SH-SY5Y (cell line): ENCODE measurements around the gene KLHL29.

ENCODE experiments used
- GATA2 ChIP-seq: IDR thresholded peaks from 2 replicates; pipeline ENCODE4 v1.6.1; 2011; ENCODE audit warnings: mild to moderate bottlenecking, low read depth, low read length
- GATA3 ChIP-seq: IDR thresholded peaks from 2 replicates; pipeline ENCODE4 v1.6.1; 2011; ENCODE audit warnings: low read depth, mild to moderate bottlenecking, low read length, moderate library complexity

DNA sequence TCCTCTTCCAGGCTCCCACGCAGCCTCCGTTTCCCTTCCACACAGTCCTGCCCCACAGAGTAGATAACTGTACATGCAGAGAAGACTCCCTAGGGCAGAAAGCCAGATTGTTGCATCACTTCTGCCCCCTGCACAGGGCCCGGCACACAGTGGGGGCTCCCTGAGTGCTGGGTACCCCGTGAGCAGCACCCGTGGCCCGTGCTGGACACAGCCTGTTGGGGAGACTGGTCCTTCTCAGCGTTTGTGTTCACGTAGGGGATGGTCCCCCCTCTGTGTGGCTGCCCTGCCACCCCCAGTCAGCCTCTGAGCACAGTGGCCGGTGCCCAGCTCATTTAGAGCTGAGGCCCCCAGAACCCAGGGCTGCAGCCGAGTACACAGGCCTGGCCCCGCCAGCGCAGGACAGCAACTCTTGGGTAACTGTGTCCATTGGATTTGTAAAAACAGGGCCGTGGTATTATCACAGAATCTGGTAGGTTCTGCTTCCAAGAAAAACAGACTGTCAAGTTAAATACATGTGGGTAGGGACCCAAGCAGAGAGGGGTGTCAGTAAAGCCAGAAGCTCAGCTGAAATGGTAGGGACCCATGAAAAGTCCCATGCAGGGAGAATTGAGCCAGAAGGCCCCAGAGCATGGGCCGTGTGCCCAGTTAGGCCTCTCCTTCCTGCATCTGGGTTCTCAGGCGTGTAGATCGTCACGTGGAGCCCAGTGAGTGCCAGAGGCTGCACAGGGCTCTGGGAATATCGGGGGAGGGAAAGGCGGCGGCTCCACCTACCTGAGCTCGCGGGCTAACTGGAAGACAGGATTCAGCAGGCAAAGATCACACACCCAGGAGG, 284.6 kb downstream of the KLHL29 start:
- peak; percentile 76 for TF ChIP-seq GATA2
- TF ChIP-seq GATA3, result no peak
